ENCODE data around the gene CLSTN1.

DNA sequence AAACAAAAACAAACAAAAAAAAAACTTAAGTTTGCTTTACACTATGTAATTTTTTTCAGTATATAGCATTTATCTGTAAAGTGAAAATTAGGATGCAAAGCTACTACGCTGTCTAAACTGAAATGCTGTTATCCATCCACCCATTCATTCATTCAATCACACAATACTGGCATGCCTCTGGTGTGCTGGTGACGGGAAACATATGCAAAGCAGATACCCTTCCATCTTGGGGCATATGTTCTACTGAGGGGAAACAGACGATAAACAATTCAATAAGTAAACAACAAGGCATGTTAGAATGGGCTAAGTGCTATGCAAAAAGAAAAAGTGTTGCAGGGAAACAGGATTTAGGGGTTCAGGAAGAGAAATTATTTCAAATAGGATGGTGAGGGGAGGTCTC is 3.2 kb downstream of the CLSTN1 start:
- TF ChIP-seq, protein P1, sequence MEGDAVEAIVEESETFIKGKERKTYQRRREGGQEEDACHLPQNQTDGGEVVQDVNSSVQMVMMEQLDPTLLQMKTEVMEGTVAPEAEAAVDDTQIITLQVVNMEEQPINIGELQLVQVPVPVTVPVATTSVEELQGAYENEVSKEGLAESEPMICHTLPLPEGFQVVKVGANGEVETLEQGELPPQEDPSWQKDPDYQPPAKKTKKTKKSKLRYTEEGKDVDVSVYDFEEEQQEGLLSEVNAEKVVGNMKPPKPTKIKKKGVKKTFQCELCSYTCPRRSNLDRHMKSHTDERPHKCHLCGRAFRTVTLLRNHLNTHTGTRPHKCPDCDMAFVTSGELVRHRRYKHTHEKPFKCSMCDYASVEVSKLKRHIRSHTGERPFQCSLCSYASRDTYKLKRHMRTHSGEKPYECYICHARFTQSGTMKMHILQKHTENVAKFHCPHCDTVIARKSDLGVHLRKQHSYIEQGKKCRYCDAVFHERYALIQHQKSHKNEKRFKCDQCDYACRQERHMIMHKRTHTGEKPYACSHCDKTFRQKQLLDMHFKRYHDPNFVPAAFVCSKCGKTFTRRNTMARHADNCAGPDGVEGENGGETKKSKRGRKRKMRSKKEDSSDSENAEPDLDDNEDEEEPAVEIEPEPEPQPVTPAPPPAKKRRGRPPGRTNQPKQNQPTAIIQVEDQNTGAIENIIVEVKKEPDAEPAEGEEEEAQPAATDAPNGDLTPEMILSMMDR (IDR thresholded peaks at IDR 0.05) = no peak
- TF ChIP-seq EZH2 (IDR thresholded peaks at IDR 0.05) = no peak

Measured in neural progenitor cell (in vitro differentiated cells).